B cell (primary cell): Measurements from ENCODE around the gene LRTM2. TPM values are rescaled to one million over a fixed set of nuclear protein-coding genes. Genes with fewer than 3 reads are reported as not detected.

Experiments
- ATAC-seq: fragments of 200-7000 bp; cut with Tn5 transposase; one replicate; pipeline ENCODE4 v1.10.0; 2021; ENCODE audit warnings: low read depth, mild to moderate bottlenecking, moderate number of reproducible peaks, moderate library complexity
- CTCF ChIA-PET: fragments of 350-600 bp; sonication (Branson Sonifier 250); formaldehyde crosslinking; loops from one replicate; lab custom pipeline; 2021; ENCODE audit warnings: antibody characterized with exemption, inconsistent platforms; lab: Charles Lee
- POLR2A ChIA-PET: fragments of 350-600 bp; sonication (Branson Sonifier 250); formaldehyde crosslinking; loops from one replicate; lab custom pipeline; 2021; ENCODE audit warnings: antibody characterized with exemption; lab: Charles Lee
- DNase-seq: peaks from one replicate; pipeline ENCODE4 v3.0.0; 2013
- H2AFZ ChIP-seq: 2 replicates; pipeline ENCODE4 v1.6.1; 2012; ENCODE audit warnings: mild to moderate bottlenecking, low read depth, low read length; ENCODE audit not compliant: insufficient read depth, poor library complexity, severe bottlenecking
- H3K27ac ChIP-seq, 2 donors: 1 replicate in 1 of 2; 2 replicates in 1 of 2; pipeline ENCODE4 v1.5.1; 2012 to 2013; ENCODE audit warnings: low read length in 2 of 2, mild to moderate bottlenecking in 2 of 2, moderate library complexity in 1 of 2
- H3K27me3 ChIP-seq, 4 experiments: fragments of 200-600 bp in 1 of 4; sonication (generic) in 1 of 4; replicated peaks in 1 of 4; 1 replicate in 2 of 4; 2 replicates in 2 of 4; pipeline versions ENCODE4 v1.6.1 to v1.7.0; 2013 to 2016; ENCODE audit warnings: low read length in 3 of 4, mild to moderate bottlenecking in 2 of 4, mixed read lengths in 1 of 4, moderate library complexity in 1 of 4; ENCODE audit not compliant: insufficient read depth in 4 of 4, control insufficient read depth in 3 of 4; ENCODE audit errors: control extremely low read depth in 1 of 4
- H3K36me3 ChIP-seq, 2 experiments: replicated peaks in 1 of 2; 1 replicate in 1 of 2; 2 replicates in 1 of 2; pipeline versions ENCODE4 v1.6.1 to v1.7.1; 2013; ENCODE audit warnings: low read length in 1 of 2; ENCODE audit not compliant: insufficient read depth in 2 of 2, control insufficient read depth in 1 of 2; ENCODE audit errors: control extremely low read depth in 1 of 2, extremely low read depth in 1 of 2
- H3K4me1 ChIP-seq, 2 donors: fragments of 200-600 bp in 1 of 2; sonication (generic) in 1 of 2; 1 replicate in 1 of 2; 2 replicates in 1 of 2; pipeline versions ENCODE4 v1.5.1 to v1.6.1; 2013 to 2017; ENCODE audit warnings: low read length in 2 of 2; ENCODE audit not compliant: control insufficient read depth in 2 of 2, insufficient read depth in 2 of 2
- H3K4me2 ChIP-seq: replicated peaks from 2 replicates; pipeline ENCODE3; 2012; ENCODE audit warnings: mild to moderate bottlenecking, low read depth, low read length; ENCODE audit not compliant: poor library complexity, severe bottlenecking
- H3K4me3 ChIP-seq, 5 experiments: fragments of 200-600 bp in 1 of 5; sonication (generic) in 1 of 5; 1 replicate in 3 of 5; 2 replicates in 2 of 5; pipeline versions ENCODE4 v1.5.1 to v1.7.0; 2011 to 2016; ENCODE audit warnings: low read length in 4 of 5, mild to moderate bottlenecking in 4 of 5, low read depth in 2 of 5, control low read depth in 1 of 5, moderate library complexity in 1 of 5; ENCODE audit not compliant: insufficient read depth in 1 of 5; ENCODE audit errors: control extremely low read depth in 1 of 5, extremely low read depth in 1 of 5
- H3K79me2 ChIP-seq: fragments of 200-600 bp; sonication (generic); one replicate; pipeline ENCODE4 v1.6.0; 2016; ENCODE audit warnings: low read length; ENCODE audit not compliant: control insufficient read depth, insufficient read depth
- H3K9ac ChIP-seq: fragments of 200-600 bp; sonication (generic); 2 replicates; pipeline ENCODE4 v1.6.1; 2017; ENCODE audit warnings: mild to moderate bottlenecking, low read length, moderate library complexity
- H3K9me3 ChIP-seq, 3 donors: one replicate each; pipeline versions ENCODE4 v1.6.1 to v1.7.1; 2013; ENCODE audit warnings: low read length in 2 of 3; ENCODE audit not compliant: control insufficient read depth in 2 of 3, insufficient read depth in 1 of 3; ENCODE audit errors: control extremely low read depth in 1 of 3
- H4K20me1 ChIP-seq: 2 replicates; pipeline ENCODE4 v1.6.0; 2012; ENCODE audit warnings: mild to moderate bottlenecking, low read length; ENCODE audit not compliant: insufficient read depth, control insufficient read depth, poor library complexity, severe bottlenecking
- H3K27ac Mint-ChIP-seq: one replicate; pipeline ENCODE4 v1.8.0; 2021; ENCODE audit warnings: mixed read lengths
- H3K27me3 Mint-ChIP-seq: one replicate; pipeline ENCODE4 v1.8.0; 2021; ENCODE audit warnings: mixed read lengths
- H3K4me1 Mint-ChIP-seq: one replicate; pipeline ENCODE4 v1.8.0; 2021; ENCODE audit warnings: mixed read lengths
- H3K4me3 Mint-ChIP-seq: one replicate; pipeline ENCODE4 v1.8.0; 2021; ENCODE audit warnings: mixed read lengths
- H3K9me3 Mint-ChIP-seq: one replicate; pipeline ENCODE4 v1.8.0; 2022; ENCODE audit warnings: mixed read lengths; ENCODE audit not compliant: insufficient read depth
- EZH2 ChIP-seq: IDR thresholded peaks from 2 replicates; pipeline ENCODE4 v1.6.1; 2012; ENCODE audit warnings: borderline replicate concordance, low read depth, mild to moderate bottlenecking, moderate library complexity, low read length; ENCODE audit not compliant: insufficient read depth, poor library complexity, severe bottlenecking
- WGBS: methylation state at CpG from one replicate; pipeline ENCODE4 v1.1.5; 2013; ENCODE audit warnings: missing lambda C conversion rate; ENCODE audit not compliant: insufficient coverage; 5-methylcytosine and 5-hydroxymethylcytosine counted together
- intact Hi-C: fragments of 100-400 bp; cut with micrococcal nuclease; formaldehyde crosslinking; loops from one replicate; pipeline ENCODE4 v1.10.0; 2022
- polyA plus RNA-seq: library from polyadenylated mRNA; depleted of rRNA; stranded (reverse); fragments of >200 nt; gene quantifications from 2 replicates; pipeline ENCODE4 v1.2.3, GENCODE V29; 2012
- total RNA-seq, 2 donors: library from RNA; stranded (reverse); fragments of 120-200 nt in 1 of 2; gene quantifications; 1 replicate in 1 of 2; 2 replicates in 1 of 2; pipeline versions ENCODE4 v1.2.3 to v1.2.4, GENCODE V29; 2013 to 2022
- TF ChIP-seq, protein P1 (sequence below): fragments of 200-600 bp; IDR thresholded peaks from one replicate; pipeline ENCODE4 v1.8.0; 2022; ENCODE audit warnings: antibody characterized with exemption, mild to moderate bottlenecking

Gene LRTM2
- total and polyA plus RNA-seq, 2 donors (not counting 1 experiment from before 2014, with no cell fraction given) = not detected

DNA sequence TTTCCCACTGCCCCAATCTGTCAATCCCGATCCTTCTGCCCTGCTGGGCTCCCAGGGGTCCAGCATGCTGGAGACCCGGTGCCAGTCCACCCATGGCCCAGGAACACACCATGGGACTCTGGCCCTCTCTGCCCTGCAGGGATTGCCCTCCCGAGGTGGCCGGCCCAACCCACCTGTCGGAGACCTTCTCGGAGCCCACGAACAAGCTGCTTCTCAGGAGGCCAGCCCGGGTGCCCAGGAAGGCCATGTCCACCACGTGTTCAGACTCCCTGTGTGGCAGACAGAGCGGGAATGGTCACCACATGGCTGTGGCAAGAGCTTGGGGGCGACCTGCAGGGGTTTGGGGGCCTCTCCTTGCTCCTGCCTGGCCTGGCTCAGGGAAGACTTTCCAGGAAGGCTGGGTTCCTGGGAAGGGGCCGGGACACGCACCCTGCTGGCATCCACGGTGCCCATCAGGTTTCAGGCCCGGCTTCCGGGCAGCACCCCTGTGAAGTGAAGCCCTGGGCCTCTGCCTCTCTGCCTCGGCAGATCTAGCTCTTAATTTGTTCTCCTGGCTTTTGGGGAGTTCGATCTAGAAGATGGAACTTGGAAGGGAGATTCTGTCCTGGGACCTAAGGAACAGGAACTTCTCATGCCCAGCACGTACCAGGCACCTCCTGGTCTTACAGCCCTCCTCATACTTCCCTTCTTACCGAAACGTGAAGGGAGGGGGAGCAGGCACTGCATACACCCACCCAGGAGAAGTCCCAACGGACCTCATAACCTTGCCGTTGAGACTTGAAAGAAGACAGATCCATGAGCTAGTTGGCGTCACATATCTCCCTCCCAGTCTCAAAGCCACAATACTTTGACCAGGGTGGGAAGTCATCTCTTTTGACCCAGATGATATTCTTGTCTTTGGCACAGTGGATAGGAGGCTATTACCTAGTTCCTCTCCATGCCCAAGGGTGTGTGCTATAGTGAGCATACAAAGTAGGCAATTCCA, 26.3 kb downstream of the LRTM2 start:
- H3K27ac ChIP-seq = no peak overlapping the region
- ATAC-seq (no peak), DNase-seq (no peak)
- no peaks in the 10 kb centered on the region for H4K20me1 ChIP-seq
- Mint-ChIP-seq H3K27ac (no peak overlapping the region), H3K27me3 (peaks cover 3% of the 10 kb centered on the region), H3K4me1 (peaks cover 17% of the 10 kb centered on the region), H3K9me3 (no peaks in the 10 kb centered on the region), H3K4me3 (no peak overlapping the region)
- H3K9me3 ChIP-seq = no peaks in the 10 kb centered on the region
- H3K9ac ChIP-seq = no peak overlapping the region
- peaks cover 0 to 4% (median 0%) of the 10 kb centered on the region in 4 experiments for H3K27me3 ChIP-seq
- H3K4me3 ChIP-seq = no peak overlapping the region
- TF ChIP-seq, protein P1, sequence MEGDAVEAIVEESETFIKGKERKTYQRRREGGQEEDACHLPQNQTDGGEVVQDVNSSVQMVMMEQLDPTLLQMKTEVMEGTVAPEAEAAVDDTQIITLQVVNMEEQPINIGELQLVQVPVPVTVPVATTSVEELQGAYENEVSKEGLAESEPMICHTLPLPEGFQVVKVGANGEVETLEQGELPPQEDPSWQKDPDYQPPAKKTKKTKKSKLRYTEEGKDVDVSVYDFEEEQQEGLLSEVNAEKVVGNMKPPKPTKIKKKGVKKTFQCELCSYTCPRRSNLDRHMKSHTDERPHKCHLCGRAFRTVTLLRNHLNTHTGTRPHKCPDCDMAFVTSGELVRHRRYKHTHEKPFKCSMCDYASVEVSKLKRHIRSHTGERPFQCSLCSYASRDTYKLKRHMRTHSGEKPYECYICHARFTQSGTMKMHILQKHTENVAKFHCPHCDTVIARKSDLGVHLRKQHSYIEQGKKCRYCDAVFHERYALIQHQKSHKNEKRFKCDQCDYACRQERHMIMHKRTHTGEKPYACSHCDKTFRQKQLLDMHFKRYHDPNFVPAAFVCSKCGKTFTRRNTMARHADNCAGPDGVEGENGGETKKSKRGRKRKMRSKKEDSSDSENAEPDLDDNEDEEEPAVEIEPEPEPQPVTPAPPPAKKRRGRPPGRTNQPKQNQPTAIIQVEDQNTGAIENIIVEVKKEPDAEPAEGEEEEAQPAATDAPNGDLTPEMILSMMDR = no peak
- TF ChIP-seq EZH2 = no peak
- no peak overlapping the region for H3K4me2 ChIP-seq
- no peak overlapping the region for H2AFZ ChIP-seq
- ChIA-PET CTCF (no interaction called here), POLR2A (no interaction called here)
- H3K4me1 ChIP-seq = peaks cover 10 to 16% of the 10 kb centered on the region in 2 donors
- H3K36me3 ChIP-seq = no peaks in the 10 kb centered on the region
- H3K79me2 ChIP-seq = no peaks in the 10 kb centered on the region
- intact Hi-C loops = no loop called here
- 87% methylated on average over 20 of the region's 24 CpGs for WGBS

DNA sequence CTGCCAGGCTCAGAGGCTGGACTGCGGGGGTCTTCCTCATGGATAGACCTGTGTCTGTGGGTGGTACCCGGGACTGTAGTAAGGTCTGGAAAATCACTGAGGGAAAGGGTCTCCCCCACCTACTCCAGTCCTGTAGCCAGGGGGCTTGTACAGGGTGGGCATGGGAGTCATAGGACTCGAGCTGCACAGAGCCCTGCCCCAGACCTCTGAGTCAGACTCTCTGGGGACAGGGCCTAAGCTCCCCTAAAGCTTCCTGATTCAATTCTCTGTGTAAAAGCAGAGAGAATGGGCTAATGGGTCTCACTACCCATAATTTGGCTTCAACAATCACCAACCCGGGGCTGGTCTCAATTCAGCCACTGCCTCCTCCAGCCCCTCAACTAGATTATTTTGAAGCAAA, 27.0 kb downstream of the LRTM2 start:
- H3K4me1 Mint-ChIP-seq = peaks cover 11% of the 10 kb centered on the region
- H3K36me3 ChIP-seq = no peaks in the 10 kb centered on the region
- H3K9ac ChIP-seq = no peak overlapping the region
- DNase-seq (no peak), ATAC-seq (no peak)
- TF ChIP-seq, protein P1 = no peak
- TF ChIP-seq EZH2 = no peak
- no peak overlapping the region for H3K4me2 ChIP-seq
- peaks cover 0 to 2% (median 0%) of the 10 kb centered on the region in 4 experiments for H3K27me3 ChIP-seq
- no peaks in the 10 kb centered on the region for H3K9me3 ChIP-seq
- H3K9me3 Mint-ChIP-seq = no peaks in the 10 kb centered on the region
- peaks cover 5 to 9% of the 10 kb centered on the region in 2 donors for H3K4me1 ChIP-seq
- no peaks in the 10 kb centered on the region for H4K20me1 ChIP-seq
- ChIA-PET POLR2A (no interaction called here), CTCF (no interaction called here)
- H3K27ac Mint-ChIP-seq = no peak overlapping the region
- whole genome bisulfite sequencing = no CpG with 5 or more reads among the region's 4 CpGs
- H2AFZ ChIP-seq = no peak overlapping the region
- no peak overlapping the region for H3K4me3 Mint-ChIP-seq
- no peaks in the 10 kb centered on the region for H3K79me2 ChIP-seq
- intact Hi-C loops = no loop called here
- no peak overlapping the region for H3K4me3 ChIP-seq
- H3K27ac ChIP-seq = no peak overlapping the region
- H3K27me3 Mint-ChIP-seq = peaks cover 3% of the 10 kb centered on the region
